HG03135 (cell line): ENCODE measurements around the gene SCAI.
"Not testable (repeated sequence)": the region's sequence is repeated elsewhere in the genome, so short reads cannot be mapped to it uniquely, and the experiment has no call there.

Source experiments
- ATAC-seq: cut with Tn5 transposase; IDR thresholded peaks from one replicate; pipeline ENCODE4 v1.9.1; 2021; ENCODE audit warnings: mild to moderate bottlenecking, moderate library complexity; ENCODE audit not compliant: unreplicated experiment

The SCAI gene

DNA sequence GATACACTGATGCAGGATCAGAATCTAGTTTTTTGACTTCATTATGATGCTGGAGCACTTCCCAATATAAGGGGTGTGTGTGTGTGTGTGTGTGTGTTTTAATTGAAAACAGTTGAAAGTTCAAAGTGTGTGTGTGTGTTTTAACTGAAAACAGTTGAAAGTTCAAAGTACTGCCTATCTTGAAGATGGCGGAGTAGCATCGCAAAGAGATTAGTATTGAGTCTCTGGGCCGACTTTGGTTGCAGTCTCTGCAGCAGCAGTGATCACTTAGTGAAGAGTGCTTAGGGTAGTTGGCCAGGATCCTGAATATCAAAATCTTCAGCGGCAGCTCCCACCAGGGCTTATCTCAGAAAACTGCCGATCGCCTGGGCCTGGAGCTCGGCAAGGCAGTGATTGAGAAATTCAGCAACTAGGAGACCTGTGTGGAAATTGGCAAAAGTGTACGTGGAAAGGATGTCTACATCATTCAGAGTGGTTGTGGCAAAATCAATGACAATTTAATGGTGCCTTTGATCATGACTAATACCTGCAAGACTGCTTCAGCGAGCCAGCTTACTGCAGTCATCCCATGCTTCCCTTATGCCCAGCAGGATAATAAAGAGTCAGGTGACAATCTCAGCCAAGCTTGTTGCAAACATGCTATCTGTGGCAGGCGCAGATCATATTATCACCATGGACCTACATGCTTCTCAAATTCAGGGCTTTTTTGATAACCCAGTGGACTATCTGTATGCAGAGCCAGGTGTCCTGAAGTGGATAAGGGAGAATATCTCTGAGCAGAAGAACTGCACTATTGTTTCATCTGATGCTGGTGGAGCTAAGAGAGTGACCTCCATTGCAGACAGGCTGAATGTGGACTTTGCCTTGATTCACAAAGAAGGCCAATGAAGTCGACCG is 7.3 kb upstream of the SCAI start:
- no peak for ATAC-seq

DNA sequence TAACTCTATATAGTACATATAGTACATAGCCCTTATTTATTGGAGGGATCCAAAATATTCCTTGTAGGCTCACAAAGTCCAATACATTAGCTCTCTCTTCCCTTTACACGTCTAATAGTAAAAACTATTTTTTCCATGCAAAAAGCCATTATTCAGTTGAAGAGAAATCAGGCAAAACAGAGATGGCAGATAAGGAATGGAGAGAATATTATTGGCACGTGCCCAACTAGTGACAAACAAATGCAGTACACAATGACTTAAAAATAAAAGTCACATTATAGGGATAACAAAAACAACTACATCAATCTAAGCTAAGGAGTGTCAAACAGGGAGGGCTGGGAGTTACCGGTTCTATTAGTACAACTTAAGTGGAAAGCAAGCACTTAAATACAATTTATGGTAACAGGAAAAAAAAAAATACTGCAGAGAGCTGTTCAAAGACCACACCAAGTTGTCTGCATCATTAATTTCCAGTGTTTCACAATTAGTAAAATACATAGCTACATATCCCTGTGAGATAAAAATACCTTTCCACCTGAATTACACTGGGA is 4.1 kb upstream of the SCAI start:
- no peak for ATAC-seq

DNA sequence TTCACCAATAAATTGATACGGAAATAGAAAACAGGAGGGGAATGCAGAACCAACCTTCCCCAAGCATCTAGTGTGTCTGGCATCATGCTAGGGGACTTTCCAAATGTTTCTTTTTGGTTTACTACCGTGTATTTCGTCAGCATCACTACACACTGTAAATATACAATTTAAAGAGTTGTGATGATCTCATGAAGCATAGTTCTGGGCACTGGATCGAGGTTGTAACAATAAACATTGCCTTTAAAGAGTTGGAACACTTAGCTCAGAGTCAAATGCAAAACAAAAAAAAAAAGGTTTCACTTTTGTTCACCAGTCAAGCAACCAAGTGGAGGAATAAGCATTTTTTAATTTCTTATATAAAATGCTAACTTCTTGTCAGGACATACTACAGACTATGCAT is 2.9 kb upstream of the SCAI start:
- no peak for ATAC-seq

DNA sequence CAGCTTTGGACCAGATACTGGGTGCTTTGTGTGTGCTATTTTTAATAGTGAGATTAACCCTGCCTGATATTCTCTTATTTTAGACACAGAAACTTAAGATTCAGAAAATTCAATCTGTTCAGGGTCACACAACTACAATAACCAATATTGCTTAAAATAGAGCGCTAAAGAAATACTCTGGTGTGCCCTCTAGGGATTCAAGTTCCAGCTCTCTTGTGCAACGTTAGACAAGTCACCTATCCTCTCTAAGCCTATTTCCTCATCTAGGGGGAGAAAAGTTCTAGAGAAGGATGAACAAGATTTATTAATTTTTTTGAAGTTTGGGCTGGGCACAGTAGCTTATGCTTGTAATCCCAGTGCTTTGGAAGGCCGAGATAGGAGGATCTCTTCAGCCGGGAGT is 2.1 kb upstream of the SCAI start:
- no peak for ATAC-seq

DNA sequence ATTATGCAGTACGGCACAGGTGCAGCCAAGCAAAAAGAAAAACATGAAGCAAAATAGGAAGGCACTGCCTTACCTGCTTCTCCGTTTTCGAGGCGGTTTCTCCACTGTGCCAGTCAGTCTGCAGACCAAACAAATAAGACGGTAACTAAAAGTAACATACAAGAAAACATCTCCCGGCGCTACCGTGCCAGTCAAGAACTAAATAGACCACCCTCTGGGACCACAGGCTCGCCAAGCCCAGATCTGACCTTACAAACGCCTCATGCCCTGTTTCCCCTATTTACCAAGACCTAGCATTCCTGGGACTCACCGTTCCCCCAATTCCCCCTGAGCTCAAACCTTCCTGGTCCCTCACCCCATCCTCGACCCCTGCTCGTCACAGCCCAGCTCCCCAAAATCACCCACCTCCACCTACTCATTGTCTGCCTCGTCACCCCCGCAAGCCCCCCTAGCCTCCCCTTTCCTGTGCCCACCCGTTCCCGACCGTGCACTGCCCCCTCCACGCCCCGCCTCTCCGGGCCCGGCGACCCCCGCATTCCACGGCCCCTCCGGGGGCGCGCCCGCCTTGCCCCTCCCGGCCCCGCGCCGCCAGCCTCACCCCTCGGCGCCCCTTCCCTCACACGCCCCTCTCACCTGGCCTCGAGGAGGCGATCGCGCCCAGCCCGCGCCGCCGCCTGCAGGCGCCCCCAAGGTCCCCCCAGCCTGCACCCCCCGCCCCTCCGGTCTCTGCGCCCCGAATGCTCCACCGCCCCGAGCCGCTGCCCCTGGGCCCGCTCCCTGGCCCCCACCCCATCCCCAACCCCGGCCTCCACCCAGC is 560 bp downstream of the SCAI start:
- peak; percentile 14 for ATAC-seq

DNA sequence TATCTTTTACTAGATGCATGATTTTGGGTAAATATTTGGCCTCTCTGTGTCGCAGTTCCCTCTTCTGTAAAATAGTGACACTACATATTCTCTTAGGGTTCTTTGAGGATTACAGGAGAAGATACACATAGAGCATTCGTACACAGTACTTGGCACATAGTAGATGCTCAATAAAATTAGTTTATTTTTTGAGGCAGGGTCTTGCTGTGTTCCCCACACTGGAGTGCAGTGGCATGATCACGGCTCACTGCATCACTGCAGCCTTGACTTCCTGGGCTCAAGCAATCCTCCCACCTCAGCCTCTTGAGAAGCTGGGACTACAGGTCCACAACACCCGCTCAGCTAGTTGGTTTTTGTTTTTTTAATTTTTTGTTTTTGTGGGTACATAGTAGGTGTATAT is 1.6 kb downstream of the SCAI start:
- no peak for ATAC-seq

DNA sequence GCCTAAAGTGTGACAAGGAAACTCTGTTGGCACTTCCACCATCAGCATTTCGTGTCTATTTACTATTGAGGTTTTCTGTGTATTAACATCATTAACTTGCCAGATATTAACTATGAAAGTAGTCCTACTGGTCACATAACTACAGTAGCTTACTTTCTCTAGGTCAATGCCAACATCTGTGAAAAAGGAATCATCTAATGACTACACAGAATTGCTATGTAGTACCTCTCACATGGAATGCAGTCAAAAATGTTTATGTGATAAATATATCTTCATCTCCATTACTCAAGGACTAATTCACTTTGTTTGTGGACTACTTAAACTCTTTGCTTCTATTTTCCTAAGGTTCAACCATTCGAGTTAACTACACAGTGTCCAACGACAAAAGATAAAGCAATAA is 2.1 kb downstream of the SCAI start:
- ATAC-seq = no peak

DNA sequence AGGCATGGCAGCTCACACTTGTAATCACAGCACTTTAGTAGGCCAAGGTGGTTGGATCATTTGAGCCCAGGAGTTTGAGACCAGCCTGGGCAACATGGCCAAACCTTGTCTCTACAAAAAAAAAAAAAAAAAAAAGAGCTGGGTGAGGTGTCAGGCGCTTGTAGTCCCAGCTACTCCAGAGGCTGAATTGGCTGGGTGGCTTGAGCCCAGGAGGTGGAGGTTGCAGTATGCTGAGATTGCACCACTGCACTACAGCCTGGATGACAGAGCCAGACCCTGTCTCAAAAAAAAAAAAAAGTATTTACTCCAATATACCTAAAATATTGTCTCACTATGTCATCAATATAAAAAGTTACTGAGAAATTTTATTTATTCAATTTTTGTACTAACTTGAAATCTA is 2.8 kb downstream of the SCAI start:
- no peak for ATAC-seq

DNA sequence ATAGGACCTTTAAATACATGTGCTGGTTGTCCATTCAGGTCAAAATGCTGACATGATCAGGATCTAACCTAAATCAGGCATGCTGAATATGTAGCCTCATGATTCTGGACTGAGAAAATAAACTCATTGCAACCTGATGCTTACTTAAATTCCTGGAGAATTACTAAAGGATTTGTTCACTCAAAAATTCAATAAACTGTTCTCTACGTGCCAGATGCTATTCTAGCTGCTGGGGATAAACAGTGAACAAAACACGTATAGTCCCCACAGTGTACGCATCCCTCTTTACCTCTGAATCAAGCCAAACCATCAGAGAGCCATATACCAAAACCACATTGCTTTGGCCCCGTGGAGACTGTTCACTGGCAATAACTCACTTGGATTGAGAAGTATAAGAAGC is 6.1 kb downstream of the SCAI start:
- ATAC-seq = no peak

DNA sequence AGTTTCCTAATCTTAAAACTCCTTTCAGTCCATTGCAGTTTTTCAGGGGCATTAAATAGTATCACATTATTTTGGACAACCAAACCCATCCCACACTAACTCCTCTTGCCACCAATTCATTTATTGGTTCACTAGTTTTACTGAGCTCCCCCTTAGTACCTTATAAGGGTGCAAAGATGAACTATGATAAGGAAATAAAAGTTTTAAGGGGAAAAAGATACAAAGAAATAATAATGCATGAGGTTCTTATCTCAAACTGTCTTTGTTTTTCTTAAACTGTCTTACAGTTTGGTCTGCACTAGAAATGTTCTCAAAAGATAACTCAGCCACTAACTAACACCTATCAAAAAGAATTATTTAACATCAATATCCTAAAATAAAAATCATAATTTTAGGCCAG is 8.4 kb downstream of the SCAI start:
- no peak for ATAC-seq

DNA sequence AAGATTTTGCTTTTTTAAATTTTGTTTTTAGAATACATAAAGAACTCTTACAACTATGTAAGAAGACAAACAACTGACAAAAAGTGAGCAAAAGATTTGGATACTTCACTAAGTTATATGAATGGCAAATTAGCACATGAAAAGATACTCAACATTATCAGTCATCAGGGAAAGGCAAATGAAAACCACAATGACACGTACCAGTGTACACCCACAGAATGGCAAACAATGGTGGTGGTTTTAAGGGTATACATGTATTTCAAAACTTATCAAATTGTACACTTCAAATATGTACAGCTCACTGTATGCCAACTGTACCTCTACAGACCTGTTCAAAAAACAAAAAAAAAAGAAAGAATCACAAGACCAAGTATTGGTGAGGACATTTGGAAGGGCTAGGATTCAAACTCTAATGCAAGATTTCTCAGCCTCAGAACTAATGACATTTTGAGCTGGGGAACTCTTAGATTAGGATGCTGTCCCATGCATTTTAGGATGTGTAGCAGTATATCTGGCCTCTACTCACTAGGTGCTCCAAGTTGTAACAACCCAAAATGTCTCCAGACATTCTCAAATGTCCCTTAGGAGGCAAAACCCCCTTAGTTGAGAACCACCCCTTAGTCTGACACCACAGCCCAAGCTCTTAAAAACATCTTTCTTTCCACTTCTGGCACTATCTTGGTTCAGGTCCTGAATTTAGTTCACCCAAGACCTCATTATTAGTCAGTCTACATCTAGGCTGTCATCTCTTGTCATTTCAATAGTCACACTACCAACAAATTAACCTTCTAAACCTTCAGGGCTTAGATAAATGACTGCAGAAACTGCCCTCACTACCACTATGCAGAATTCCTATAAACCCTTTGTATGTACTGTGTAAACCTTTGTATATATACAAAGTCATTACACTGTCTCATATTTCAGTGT is 9.7 kb downstream of the SCAI start:
- ATAC-seq = no peak

DNA sequence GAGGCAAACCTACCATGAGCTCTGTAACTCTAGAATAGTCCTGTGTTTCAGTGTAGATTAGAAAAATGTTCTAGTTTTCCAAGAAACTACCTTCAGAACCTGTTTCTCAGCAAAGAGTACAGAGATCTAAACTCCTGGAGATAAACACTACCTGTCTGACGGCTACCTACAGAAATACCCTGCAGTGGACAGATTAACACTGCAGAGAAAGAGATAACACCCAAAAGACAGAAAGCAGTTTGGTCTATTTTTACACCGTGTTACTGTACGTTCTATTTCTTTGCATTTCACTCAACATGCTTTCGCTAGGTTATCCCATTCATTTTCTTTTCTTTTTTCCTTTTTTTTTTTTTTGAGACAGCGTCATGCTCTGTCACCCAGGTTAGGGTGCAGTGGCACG is 11.6 kb downstream of the SCAI start:
- no peak for ATAC-seq

DNA sequence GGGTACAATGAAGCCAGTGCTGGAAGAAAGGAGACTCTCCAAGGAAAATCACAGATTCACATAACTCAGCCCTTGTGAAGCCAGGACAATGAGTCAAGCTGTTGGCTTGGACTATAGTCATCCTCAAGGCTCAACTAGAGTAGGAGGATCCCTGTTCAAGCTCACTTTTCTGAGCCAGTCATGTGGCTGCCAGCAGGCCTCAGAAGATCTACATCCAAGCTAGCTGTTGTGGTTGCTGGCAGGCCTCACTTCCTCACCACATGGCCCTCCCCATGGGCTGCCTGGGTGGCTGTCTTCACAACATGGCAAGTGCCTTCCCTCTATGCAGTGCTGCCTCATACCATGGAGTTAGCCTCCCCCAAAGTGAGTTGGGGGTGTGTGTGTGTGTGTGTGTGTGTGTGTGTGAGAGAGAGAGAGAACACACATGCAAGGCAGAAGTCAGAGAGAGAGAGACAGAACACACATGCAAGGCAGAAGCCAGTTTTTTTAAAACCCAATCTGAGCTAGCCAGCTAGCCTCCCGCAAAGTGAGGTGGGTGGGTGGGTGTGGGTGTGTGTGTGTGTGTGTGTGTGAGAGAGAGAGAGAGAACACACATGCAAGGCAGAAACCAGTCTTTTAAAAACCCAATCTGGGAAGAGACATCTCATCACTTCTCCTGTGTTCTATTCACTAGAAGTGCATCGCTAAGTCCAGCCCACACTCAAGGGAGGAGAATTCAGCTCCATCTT is 17.1 kb downstream of the SCAI start:
- ATAC-seq = peak; percentile 91

DNA sequence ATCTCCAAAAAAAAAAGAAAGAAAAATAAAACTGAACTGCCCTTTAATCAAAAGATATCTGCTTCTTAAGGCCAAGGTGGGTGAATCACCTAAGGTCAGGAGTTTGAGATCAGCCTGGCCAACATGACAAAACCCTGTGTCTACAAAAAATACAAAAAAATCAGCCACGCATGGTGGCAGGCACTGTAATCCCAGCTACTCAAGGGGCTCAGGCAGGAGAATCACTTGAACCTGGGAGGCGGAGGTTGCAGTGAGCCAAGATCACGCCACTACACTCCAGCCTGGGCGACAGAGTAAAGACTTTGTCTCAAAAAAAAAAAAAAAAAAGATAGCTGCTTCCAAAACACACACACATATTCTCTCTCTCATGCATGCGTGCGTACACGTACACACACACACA is 17.8 kb downstream of the SCAI start:
- no peak for ATAC-seq

DNA sequence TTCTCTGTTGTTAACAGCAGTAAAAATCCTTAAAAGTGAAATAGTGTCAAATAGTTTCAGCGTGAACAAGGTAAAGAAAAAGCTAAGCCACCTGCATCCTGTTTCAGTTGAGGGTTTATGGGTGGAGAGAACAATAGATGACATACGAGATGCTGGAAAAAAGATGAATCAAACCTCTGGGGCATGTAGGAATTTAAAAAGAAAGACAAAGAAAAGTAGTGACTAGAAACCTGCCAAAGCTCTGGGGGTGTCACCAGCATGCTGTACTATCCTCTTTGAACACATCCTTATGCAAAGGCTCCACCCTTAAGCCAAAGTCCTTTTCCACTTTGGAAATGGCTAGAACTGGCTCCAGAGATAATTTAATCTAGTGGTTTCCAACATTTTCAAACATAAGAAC is 22.2 kb downstream of the SCAI start:
- ATAC-seq = no peak

DNA sequence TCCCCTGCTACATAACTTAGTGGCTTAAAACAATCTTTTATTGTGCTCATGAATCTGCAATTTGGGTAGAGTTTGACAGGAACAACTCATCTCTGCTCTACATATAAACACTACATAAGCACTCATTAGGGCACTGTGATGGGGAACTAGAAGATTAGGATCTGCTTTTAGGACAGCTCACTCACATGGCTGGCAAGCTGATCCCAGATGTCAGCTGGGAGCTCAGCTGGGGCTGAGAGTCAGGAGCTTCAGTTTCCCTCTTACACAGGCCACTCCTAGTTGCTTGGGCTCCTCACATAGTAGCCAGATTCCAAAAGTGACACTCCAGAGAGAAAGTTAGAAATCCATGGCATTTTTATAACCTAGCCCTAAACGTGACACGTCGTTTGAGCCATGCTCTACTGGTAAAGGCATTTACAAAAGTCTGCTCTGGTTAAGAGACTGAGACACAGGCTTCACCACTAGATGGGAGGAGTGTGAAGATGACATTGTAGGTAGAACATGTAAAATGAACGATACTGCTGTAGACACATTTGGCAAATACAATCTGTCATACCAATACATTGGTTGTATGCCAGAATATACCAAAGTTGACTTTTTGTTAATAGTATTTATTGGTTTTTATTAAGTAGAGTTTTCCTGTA is 23.6 kb downstream of the SCAI start:
- ATAC-seq = no peak

DNA sequence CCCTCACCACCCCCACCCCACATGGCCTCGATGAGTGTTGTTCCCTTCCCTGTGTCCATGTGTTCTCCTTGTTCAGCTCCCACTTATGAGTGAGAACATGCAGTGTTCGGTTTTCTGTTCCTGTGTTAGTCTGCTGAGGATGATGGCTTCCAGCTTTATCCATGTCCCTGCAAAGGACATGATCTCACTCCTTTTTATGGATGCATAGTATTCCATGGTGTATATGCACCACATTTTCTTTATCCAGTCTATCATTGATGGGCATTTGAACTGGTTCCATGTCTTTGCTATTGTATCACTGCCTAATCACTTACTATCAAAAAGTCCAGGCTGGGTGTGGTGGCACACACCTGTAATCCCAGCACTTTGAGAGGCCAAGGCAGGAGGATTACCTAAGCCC is 24.6 kb downstream of the SCAI start:
- ATAC-seq = not testable (repeated sequence)

DNA sequence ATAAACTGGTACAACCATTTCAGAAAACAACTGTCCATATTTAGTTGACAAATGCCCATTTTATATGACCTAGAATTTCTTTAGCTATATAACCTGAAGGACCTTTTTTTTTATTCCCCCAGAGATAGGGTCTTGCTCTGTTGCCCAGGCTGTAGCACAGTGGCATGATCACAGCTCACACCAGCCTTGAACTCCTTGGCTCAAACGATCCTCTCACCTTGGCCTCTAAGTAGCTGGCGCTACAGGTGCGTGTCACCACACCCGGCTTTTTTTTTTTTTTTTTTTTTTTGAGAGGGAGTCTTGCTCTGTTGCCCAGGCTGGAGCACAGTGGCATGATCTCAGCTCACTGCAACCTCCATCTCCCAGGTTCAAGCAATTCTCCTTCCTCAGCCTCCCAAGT is 28.8 kb downstream of the SCAI start:
- not testable (repeated sequence) for ATAC-seq

DNA sequence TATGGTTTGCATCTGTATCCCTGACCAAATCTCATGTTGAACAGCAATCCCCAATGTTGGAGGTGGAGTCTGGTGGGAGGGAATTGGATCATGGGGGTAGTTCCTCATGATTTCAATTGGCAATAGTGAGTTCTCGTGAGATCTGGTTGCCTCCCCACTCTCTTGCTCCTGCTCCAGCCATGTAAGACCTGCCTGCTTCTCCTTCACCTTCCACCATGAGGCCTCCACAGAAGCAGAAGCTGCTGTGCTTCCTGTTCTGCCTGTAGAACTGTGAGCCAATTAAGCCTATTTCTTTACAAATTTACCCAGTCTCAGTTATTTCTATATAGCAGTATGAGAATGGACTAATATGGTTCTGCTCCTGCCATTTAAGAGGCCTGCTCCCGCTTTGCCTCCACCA is 32.9 kb downstream of the SCAI start:
- no peak for ATAC-seq

DNA sequence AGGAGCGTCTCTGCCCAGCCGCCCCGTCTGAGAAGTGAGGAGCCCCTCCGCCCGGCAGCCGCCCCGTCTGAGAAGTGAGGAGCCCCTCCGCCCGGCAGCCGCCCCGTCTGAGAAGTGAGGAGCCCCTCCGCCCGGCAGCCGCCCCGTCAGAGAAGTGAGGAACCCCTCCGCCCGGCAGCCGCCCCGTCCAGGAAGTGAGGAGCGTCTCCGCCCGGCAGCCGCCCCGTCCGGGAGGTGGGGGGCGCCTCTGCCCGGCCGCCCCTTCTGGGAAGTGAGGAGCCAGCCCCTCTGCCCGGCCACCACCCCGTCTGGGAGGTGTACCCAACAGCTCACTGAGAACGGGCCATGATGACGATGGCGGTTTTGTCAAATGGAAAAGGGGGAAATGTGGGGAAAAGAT is 34.8 kb downstream of the SCAI start:
- ATAC-seq = not testable (repeated sequence)
